Bronchial epithelial cell (primary cell): ENCODE results near the gene MICAL3. TPM values are rescaled to one million over a fixed set of nuclear protein-coding genes. Genes with fewer than 3 reads are reported as not detected.

Source experiments
- DNase-seq: peaks from one replicate; pipeline ENCODE4 v3.0.0-alpha.2; 2010; ENCODE audit warnings: low read depth
- FAIRE-seq: peaks from 2 replicates; lab custom pipeline; 2011; peaks lifted over from hg19 to GRCh38; lab: Jason Lieb, UNC
- H3K27me3 ChIP-seq: 2 replicates; pipeline ENCODE4 v1.5.1; 2011; ENCODE audit warnings: low read length; ENCODE audit not compliant: control insufficient read depth, insufficient read depth
- H3K36me3 ChIP-seq: 2 replicates; pipeline ENCODE4 v1.5.1; 2011; ENCODE audit warnings: low read length; ENCODE audit not compliant: control insufficient read depth, insufficient read depth
- H3K4me3 ChIP-seq: 2 replicates; pipeline ENCODE4 v1.5.1; 2011; ENCODE audit warnings: mild to moderate bottlenecking, low read depth, low read length, control low read depth
- total RNA-seq: library from RNA; depleted of rRNA; stranded (reverse); fragments of >200 nt; gene quantifications from 2 replicates; pipeline ENCODE4 v1.2.1, GENCODE V29; 2014
- TF ChIP-seq, protein P1 (sequence below): IDR thresholded peaks from 2 replicates; pipeline ENCODE4 v1.5.1; 2011; ENCODE audit warnings: mild to moderate bottlenecking, moderate library complexity, low read length, control low read depth, inconsistent platforms; ENCODE audit not compliant: insufficient read depth, severe bottlenecking

MICAL3 gene
- total RNA-seq, 1 donor from 2014 or later: 13.4 TPM

DNA sequence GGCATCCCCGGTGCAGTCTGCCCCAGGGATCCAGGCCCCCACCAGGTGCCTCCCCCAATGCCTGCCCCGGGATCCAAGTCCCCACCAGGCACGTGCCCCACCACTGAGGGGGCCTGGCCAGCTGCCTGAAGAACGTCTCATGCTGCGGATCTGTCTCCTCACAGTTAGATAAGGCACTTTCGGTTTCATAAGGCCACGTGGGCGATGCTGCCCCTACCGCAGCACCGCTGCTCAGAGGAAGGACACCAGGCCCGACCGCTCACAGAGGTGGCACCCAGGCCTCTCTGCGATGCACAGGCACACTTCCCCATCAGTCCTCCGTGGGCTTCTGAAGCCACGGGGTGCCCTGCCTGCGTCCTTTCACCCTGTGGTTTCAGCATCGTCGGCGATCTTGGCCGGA lies 182.0 kb downstream of the MICAL3 start:
- Histone ChIP-seq H3K27me3 (no peaks in the 10 kb centered on the region), H3K4me3 (no peak overlapping the region), H3K36me3 (peaks cover 25% of the 10 kb centered on the region)
- no peak for FAIRE-seq
- DNase-seq: no peak
- TF ChIP-seq, protein P1, sequence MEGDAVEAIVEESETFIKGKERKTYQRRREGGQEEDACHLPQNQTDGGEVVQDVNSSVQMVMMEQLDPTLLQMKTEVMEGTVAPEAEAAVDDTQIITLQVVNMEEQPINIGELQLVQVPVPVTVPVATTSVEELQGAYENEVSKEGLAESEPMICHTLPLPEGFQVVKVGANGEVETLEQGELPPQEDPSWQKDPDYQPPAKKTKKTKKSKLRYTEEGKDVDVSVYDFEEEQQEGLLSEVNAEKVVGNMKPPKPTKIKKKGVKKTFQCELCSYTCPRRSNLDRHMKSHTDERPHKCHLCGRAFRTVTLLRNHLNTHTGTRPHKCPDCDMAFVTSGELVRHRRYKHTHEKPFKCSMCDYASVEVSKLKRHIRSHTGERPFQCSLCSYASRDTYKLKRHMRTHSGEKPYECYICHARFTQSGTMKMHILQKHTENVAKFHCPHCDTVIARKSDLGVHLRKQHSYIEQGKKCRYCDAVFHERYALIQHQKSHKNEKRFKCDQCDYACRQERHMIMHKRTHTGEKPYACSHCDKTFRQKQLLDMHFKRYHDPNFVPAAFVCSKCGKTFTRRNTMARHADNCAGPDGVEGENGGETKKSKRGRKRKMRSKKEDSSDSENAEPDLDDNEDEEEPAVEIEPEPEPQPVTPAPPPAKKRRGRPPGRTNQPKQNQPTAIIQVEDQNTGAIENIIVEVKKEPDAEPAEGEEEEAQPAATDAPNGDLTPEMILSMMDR: no peak

DNA sequence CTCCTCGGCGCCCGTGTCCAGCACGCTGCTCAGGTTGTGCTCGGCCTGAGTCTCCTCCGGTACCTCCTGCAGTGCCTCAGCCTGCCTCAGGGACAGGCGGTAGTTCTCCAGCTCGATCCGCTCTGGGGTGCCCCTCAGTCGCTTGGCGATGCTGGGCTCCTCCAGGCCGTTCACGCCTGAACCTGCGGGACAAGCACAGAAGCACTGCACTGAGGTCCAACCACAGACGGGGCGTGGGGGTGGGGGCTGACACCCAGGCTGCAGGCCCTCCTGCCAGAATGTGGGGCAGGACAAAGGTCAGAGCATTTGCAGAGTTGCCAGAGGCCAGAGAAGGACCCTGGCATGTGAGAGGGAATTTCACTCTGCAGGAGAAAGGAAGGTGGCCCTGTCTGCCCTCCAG lies 182.5 kb downstream of the MICAL3 start:
- TF ChIP-seq, protein P1: no peak
- Histone ChIP-seq H3K27me3 (no peaks in the 10 kb centered on the region), H3K4me3 (no peak overlapping the region), H3K36me3 (peaks cover 25% of the 10 kb centered on the region)
- DNase-seq (no peak), FAIRE-seq (no peak)

DNA sequence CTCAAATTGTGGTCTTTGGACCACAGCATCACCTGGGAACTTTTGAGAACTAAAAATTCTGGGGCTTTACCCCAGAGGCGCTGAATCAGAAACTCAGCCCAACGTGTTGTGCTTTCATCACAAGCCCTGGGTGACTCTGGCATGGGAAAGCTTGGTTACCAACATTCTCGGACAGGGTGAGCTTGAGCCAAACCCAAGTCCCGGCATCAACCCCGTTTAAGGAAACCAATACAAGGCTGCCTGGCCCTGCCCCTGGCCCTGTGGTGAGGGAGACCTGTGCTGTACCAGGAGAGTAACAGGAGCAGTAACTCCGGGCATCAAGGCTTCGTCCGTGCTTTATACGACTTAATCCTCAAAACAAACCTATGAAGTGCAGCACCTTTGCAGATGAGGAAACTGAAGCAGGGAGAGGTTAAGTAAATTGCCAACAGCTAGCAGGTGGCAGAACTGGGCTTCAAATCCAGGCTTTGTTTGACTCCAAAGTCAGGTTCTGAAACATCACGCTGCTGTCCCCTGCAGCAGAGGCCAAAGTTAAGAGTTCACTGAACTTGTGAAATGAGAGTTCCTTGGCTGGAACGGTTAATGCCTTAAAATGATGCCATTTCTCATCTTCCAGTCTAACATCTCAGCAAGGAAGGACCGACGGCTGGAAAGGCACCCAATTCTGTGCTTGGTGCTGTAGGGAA lies 186.0 kb downstream of the MICAL3 start:
- Histone ChIP-seq H3K4me3 (no peak overlapping the region), H3K27me3 (no peaks in the 10 kb centered on the region), H3K36me3 (peaks cover 20% of the 10 kb centered on the region)
- FAIRE-seq (no peak), DNase-seq (no peak)
- TF ChIP-seq, protein P1: no peak

DNA sequence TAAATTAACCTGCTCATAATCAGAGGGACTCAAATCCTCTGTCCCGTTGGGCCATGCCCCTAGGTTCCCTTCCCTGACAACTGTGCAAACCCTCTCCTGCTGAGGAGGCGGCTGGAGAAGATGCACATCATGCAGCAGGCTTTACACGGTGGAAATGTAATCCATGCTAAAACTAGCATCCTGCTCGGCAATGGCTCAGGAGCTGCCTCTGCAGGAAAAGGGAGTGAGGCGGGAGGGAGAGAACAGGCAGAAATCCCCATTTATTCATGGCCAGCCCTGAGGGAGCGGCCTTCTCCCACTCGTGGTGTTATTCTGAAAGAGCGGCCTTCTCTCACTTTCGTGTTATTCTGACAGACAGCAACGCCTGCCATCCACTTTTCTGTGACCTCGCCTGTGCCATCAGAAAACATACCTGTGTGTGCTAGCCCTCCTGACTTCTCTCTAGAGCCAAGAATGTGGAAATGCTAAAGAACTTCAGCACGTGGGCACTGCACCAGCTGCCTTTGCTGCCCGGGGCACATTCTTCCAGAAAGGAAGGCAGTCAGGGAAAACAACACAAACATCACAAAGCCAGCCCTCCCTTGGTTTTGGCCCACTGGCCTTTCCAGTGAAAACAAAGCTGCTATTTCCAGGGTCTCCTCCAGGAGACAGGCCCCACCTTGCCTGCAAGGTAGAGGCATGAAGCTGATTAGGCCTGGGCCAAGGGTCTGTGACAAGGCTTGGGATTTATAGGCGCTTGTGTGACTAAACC lies 187.2 kb downstream of the MICAL3 start:
- FAIRE-seq: no peak
- peaks cover 18% of the 10 kb centered on the region for H3K36me3 ChIP-seq
- peak; percentile 29 for DNase-seq

DNA sequence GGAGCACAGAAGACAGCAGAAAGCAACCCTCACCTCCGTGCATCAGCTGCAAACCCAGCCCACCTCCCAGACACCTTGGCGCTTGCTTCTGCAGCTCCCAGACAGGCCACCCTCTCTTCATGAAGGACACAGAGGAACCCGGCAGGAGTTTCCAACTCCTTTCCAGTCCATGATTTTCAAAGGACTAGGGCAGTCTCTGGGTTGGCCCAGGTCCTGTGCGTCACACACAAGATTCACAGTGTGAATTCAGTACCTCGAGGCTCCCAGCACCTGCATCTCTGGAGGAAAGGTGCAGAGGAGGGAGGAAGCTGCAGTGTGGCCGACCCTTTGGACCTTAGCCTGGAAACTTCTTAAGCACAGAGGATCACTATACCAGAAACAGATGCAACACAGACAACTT lies 189.1 kb downstream of the MICAL3 start:
- FAIRE-seq (no peak), DNase-seq (no peak)
- no peak overlapping the region for H3K4me3 ChIP-seq
- peaks cover 6% of the 10 kb centered on the region for H3K36me3 ChIP-seq
- H3K27me3 ChIP-seq: no peaks in the 10 kb centered on the region
- TF ChIP-seq, protein P1: no peak

More for the DNA sequence above, 187.2 kb downstream of the MICAL3 start:
- Histone ChIP-seq H3K4me3 (no peak overlapping the region), H3K27me3 (no peaks in the 10 kb centered on the region)
- TF ChIP-seq, protein P1: no peak
